HG02759 (cell line): Measurements from ENCODE around the gene SRGAP1.
A peak's percentile ranks its signal among the peaks of the same experiment; 100 is the strongest.
"Not testable (repeated sequence)": the region's sequence is repeated elsewhere in the genome, so short reads cannot be mapped to it uniquely, and the experiment has no call there.

Source experiments
- ATAC-seq: cut with Tn5 transposase; IDR thresholded peaks from one replicate; pipeline ENCODE4 v1.9.1; 2021; ENCODE audit warnings: mild to moderate bottlenecking, moderate library complexity; ENCODE audit not compliant: unreplicated experiment

The SRGAP1 gene

DNA sequence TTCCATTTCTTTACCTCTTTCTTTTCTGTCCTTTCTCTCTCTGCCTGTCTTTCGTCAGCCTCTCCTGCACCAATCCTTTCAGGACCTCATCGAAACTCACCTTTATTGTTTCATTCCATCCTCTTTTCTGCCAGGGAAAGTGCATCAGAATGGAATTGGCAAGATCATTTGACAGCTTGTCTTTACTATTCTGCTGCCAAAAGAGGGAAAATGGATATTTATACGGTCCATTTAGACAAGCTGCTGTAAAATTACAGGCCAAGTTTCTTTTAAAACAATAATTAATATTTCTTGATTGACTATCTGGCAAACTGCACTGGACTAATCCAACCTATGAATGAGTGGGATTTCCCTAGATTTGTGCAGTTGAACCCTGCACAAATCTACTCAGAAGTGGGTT lies 7.6 kb upstream of the SRGAP1 start:
- ATAC-seq, result no peak

DNA sequence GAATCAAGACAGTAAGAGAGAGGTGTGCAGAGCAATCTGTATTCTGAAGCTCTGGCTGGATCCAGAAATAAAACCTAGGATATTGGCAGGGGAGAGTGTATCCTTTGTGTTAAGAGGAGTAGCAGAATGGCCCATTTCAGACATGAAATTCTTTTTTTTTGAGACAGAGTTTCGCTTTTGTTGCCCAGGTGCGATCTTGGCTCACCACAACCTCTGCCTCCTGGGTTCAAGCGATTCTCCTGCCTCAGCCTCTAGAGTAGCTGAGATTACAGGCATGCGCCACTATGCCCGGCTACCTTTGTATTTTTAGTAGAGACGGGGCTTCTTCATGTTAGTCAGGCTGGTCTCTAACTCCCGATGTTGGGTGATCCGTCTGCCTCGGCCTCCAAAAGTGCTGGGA lies 6.1 kb upstream of the SRGAP1 start:
- ATAC-seq, result no peak

DNA sequence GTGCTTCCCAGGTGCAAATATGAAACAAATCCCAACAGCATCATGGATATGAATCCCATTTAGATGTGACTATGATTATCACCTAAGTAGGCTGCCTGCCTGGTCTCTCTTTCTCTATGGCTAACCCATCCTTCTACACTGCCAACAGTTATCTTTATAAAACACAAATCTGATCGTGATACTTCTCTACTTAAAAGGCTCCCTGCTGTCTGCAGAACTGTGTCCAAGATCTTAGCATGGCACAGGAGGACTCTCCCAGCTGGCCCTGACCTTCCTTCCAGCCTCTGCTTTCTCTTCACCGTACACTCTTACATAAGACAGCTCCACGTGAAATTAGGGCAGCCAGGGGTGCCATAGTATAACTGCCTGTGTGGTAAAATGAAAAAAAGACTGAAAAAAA lies 3.5 kb upstream of the SRGAP1 start:
- ATAC-seq, result no peak

DNA sequence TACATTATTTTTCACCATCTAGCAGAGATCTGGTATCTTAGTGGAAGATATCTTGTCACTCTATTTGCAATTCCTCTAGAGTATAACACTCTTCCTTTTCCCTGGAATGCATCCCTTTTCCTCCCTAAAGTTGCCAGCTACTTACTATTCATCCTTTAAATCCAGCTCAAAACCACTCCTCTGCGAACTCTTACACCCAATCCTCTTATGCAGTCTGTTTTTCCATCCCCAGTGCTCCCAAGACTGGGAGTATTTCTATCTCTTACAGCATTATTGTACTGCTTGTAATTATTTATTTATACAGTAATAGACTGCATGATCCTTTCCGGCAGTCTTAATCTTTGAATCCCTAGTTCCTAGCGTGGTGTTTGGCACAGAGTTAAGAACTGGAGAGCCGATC lies 2.9 kb upstream of the SRGAP1 start:
- ATAC-seq, result no peak

DNA sequence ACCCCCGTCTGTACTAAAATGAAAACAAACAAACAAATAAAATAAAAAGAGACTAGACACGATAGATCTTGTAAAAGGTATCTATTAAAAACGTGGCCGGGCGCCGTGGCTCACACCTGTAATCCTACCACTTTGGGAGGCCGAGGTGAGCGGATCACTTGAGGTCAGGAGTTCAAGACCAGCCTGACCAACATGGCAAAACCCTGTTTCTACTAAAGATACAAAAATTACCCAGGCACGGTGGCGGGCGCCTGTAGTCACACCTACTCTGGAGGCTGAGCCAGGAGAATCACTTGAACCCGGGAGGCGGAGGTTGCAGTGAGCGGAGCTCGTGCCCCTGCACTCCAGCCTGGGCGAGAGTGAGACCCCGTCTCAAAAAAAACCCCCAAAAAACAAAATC lies 1.8 kb upstream of the SRGAP1 start:
- not testable (repeated sequence) for ATAC-seq

DNA sequence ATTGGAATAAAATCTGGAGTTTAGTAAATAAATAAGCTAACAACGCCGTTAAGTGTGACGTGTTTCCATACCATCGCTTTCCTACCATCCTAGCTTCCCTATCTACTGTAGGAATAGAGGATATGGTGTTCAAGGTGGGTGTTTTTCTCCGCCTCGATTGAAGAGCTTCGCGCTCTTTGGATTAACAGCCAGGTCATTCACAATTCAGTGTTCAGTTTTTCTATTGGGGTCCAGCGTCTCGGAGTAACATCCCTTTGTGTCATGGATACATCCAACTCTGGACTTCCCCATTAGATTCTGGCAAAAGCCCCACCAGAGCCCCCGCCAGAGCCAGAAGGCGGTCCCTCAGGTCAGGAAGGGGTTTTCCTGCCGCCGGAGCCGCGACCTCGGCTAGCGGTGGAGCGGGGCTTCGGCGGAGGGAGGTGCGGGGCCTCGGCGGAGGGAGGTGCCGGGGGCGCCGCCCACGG lies 1.2 kb upstream of the SRGAP1 start:
- ATAC-seq, result no peak

DNA sequence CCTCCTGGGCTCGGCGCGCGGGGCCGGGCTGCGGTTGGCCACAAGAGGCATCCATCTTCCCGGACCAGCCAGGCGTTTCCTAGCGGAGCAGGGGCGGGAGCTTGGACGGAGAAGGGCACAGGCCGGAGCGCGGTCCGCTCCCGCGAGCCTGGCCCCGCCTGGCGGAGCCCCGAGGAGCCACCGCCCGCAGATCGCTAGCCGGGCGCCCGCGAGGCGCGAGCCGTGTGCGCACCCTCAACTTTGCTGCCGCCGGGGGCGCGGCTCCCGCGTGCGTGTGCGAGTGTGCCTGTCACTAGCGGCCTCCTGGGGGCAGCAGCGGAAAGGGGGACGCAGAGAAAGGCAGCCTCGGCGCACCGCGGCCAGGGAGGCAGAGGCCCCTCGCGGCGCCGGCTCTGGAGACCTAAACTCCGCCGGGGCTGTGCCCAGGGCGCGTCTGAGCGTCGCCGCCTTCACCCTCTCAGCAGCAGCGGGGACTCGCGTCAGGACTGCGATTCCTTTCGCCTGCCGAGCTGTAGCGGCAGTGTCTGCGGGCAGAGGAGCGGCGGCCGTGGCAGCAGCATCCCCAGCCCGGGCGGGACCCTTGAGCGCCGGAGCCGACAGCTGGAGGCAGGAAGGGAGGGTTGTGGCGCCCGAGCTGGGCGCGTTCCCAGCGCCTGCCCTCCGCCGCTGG lies 644 bp upstream of the SRGAP1 start:
- ATAC-seq, result peak; percentile 98

DNA sequence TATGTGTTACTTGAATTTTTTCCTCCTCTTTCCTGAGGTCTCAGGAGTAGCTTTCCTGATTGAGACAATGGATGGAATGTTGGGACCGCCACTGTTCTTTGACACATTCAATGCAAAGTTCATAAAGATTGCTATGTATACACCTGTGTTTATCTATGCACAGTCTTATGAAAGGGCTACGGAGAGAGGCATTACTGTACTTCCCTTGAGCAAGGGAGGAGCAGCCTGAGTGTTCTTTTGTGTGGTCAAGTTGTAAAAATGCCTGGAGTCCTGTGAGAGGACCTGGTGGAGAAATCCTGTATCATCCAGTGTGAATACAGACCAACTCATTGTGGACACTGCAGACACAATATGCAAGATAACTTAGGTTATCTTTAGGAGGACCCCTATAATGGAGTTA lies 1.2 kb downstream of the SRGAP1 start:
- no peak for ATAC-seq

DNA sequence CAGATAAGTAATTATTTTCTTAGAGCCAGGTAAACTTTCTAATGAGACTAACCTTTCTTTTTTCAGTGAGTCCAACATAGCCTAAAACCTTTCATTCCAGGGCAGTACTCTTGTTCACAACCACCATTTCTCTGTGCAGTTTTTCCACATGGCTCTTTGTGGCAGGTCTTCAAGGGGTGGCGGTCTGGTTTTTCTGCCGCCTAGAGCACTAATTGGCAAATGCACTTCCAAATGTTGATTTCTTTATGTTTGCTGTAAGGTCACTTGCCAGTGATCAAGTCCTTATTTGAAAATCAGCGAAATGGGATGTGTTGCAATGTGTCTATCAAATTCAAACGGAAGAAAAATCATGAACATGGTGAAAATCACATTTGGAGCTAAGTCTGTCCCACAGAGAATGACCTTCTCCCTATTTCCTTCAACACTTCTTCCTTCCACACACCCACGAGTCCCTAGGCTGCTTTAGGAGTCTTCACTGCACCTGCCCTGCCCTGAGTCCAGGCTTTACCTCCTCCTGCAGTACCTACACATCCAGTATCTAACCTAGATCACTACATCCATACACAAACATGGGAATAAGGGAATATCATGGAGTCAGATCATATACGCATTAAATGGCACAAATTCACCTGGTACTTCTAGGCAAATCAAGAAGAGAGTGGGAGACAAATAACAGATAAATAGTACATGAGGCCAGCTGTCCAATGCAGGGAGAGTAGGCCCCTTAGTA lies 1.9 kb downstream of the SRGAP1 start:
- ATAC-seq, result no peak

DNA sequence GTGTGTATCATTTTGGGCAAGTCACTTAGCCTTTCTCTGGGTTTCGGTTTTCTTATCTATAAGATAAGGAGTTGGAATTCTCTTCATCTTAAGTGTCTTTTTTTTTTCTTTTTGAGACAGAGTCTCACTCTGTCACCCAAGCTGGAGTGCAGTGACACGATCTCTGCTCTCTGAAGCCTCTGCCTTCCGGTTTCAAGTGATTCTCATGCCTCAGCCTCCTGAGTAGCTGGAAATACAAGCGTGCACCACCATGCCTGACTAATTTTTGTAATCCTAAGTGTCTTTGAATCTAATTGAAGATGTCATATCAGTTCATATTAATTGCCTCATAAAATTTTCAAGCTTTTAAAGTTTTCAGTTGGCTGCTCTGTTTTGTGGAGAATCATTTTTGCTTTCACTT lies 4.0 kb downstream of the SRGAP1 start:
- ATAC-seq, result no peak

DNA sequence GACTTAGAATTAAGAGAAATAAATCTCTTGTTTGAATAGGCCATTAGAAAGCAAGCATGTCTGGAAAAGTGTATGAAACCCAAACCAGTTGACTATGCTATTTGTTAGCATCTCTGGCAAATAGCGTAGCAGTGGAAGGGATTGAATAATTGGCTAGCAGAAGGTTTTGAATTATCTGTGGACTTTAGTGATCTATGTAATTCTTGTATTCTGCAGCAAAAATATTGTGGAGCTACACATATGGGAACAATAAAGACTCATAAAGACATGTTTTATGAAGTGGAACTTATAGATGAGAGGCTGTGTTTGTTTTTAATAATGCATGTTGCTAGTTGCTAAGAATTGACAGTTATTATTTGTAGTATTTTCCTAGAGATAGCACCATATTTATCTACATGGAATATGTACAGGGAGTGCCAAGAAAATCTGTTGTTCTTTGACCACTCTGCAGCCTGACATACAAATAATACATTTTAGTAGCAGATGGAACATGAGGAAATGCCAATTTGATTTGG lies 4.7 kb downstream of the SRGAP1 start:
- no peak for ATAC-seq

DNA sequence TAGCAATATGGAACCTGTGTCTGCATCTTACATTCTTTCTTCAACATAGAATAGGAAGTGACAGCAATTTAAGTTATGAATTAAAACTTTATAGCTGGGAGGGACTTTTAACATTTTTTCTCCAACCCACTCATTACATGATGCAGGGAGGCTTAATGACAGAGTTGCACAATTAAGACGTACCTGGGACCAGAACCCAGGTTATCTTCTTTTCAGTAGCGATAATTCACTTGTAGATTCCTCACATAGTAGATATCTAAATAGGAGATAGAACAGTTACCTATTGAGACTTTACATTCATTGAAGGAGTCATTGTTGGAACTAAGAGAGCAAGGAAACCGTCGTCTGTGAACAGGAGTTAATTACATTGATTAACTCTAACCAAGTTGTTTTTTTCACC lies 5.1 kb downstream of the SRGAP1 start:
- ATAC-seq, result no peak

DNA sequence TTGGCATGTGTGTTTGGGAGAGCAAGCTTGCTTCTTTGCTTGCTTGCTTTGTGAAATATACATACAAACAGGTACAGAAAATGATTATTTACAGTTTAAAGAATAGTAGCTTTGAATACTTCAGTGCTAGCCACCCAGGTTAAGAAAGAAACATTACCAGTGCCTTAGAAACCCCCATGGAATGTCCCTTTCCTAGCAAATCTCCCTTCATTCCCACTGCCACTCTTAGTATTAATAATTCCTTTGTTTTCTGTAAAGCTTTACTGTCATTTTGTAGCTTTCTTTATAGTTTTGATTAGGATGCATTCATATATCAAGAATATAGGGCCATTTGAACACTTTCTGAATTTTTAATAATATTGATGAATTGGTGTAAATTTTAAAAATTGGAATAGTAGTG lies 9.5 kb downstream of the SRGAP1 start:
- ATAC-seq, result no peak

DNA sequence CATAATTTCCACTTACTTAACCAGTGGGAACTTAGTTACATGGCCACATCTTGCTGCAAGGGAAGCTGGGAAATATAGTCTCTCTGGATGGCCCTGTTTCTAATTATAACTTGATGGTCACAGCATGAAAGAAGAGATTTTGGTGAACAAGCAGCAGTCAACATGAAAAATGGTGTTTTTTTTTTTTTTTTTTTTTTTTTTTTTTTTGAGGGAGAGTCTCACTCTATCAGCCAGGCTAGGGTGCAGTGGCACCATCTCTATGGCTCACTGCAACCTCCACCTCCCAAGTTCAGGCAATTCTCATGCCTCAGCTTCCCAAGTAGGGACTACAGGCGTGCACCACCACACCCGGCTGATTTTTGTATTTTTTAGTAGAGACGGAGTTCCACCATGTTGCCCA lies 10.8 kb downstream of the SRGAP1 start:
- no peak for ATAC-seq

DNA sequence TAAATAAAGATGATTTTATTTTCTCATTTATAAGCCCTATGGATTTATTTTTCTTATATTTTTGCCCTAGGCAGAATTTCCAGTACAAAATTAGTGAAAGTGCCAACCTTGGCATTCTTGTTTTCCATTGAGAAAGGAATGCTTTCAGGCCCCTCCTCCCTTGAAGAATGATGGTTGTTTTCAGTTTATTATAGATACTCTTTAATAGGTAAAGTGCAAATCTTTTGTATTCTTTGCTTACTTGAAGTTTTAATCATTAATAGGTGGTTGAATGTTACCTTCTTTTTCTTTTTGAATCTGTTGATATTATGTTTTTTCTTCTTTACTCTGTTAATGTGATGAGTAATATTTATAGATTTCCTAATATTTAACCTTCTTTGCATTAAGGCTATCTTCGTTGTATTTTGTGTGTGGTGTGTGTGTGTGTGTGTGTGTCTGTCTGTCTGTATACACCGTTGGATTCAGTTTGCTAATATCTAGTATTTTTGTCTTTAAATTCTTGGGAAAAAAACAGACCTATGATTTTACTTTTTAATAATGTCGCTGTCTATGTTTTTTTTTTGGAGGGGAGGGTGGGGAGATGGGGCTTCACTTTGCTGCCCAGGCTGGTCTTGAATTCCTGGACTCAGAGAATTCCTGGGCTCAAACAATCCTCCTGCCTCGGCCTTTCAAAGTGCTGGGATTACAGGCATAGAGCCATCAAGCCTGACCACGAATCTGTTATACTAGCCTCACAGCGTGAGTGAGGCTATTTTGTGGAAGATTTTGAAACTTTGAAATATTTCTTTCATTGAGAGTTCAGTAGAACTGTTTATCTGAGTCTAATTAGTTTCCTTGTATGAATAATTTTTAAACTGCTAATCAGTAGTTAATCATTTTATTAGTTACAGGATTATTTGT lies 13.5 kb downstream of the SRGAP1 start:
- ATAC-seq, result no peak

DNA sequence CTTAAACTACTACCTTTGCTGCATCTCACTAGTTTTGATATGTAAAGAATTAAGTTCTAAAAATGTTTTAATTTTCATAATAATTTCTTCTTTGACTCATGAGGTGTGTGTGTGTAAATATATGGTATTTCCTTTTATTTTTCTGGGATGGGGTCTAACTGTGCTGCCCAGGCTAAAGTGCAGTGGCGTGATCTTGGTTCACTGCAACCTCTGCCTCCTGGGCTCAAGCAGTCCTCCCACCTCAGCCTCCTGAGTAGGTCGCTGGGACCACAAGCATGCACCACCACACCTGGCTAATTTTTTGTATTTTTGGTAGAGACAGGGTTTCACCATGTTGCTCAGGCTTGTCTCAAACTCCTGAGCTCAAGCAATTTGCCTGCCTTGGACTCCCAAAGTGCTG lies 15.4 kb downstream of the SRGAP1 start:
- ATAC-seq, result not testable (repeated sequence)

DNA sequence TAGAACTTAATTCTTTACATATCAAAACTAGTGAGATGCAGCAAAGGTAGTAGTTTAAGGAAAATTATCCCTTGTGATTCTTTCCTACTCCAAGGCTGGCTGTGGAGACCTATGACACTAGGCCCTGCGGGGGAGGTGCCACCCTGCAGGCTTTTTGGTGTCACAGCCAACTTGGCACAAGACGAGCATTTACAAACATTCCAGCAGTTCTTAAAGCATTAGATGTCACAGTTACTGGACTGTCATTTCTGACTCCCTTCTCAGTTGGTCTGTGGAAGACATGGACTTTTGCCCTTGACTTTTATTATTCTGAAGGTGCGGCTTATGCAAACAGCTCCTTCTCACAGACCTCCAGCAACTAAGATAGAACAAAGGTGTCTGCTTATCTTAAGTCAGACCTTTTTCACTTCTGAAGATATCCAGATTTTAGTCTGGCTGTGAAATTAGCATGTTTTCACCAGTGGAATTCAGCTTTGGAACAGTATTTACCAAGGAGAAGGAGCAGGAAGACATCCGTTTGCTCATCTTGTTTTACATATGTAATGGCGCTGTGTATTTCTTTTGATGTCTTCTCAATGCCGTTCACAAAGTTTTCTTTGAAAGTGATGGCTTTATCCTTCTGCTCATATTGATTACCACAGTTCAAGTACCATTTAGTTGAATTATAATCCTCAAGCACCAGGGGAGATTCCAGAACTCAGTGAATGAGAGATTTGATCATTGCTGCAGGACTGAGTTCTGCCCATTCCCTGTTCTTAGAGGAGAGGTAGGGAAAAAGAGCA lies 17.9 kb downstream of the SRGAP1 start:
- no peak for ATAC-seq

DNA sequence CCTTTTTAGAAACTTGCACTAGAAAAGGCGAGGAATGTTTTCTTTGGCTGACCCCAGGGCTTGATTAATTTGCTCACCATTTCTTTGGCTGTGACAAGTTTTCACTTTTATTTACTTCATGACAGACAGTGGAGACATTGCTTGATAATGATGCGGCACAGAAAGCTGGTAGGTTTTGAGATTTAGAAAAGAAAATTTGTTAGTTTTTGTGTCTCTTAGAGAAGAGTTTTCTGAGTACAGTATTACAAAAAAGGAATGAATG lies 18.4 kb downstream of the SRGAP1 start:
- ATAC-seq, result no peak

DNA sequence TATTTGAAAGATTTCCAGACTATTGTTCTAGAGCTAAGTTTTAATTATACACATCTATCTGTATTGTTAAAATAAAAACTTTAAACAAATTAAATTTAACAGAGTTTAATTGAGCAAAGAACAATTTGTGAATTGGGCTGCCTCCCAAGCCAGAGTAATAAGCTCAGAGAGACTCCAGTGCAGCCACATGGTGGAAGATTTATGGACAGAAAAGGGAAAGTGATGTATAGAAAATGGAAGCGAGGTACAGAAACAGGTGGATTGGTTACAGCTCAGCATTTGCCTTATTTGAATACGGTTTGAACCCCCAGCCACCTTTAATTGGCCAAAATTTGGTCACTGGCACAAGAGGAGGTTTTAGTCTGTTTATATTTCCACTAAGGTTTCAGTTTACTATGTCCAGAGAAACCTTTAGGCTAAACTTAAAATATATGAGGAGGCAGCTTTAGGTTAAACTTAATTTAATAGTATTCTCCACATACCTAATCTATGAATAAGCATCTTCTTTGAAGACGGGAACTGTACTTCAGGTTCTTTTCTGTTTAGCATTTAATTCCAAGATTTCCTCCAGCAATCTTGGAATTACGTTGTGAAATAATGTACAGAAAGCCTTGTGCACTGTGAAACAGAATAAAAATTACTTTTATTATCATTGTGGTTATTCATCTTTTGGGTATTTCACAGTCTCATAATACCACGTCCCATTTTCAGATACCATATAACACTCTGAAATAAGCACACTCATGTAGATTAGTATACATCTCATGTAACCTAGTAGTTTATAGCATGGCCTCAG lies 19.4 kb downstream of the SRGAP1 start:
- no peak for ATAC-seq

DNA sequence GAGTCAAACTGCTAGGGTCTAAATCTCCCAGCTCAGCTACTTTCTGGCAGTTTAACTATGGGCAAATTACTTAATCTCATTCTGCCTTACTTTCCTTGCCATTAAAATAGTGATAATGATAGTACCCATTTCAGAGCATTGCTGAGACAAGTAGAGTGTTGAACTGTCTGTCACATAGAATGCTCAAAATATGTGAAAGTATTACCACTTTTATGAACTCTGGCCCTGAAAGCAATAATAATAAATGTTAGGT lies 19.9 kb downstream of the SRGAP1 start:
- no peak for ATAC-seq
